ENCODE data around the gene RAD9A. TPM values are rescaled to one million over a fixed set of nuclear protein-coding genes. Genes with fewer than 3 reads are reported as not detected.
A peak's percentile ranks its signal among the peaks of the same experiment; 100 is the strongest.

Gene RAD9A
- total RNA-seq, 1 donor: 7.6 TPM

DNA sequence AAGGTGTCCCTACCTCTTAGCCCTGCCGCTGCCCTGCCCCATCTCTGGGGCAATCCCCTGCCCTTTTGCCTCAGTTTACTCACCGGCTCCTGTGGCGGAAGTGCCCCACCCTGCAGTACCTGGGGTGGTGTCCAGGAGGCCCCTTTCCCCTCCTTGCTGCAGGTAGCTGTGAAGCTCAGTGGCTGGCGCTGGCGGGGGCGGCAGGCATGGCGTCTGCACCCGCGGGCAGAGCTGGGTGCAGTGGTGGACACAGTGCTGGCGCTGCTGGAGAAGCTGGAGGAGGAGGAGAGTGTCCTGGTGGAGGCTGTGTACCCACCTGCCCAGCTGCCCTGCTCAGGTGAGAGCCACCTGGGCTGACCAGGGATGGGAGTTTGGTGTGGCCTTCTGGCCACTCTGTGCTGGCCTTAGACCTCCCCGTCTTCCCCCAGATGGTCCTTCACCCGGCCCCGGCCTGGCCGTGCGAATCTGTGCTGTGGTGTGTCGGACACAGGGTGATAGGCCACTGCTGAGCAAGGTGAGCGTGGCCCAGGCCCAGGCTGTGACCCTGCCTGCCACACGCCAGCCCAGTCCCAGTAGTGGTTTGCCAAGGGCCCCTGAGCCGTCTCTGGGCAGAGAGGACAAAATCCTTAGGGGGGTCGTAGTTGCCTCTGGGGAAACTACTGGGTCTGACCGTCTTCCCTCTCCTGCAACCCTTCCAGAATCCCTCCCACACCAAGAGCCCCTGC lies 27.7 kb downstream of the RAD9A start:
- Histone ChIP-seq H3K36me3 (ENCODE audit: insufficient read depth, low read length) (no peaks in the 10 kb centered on the region), H3K27ac (ENCODE audit: low read depth, low read length) (no peak overlapping the region), H2AFZ (ENCODE audit: low read length) (no peak overlapping the region), H3K4me2 (ENCODE audit: insufficient read depth, low read length) (no peak overlapping the region), H4K20me1 (ENCODE audit: insufficient read depth, low read length) (peaks cover 5% of the 10 kb centered on the region), H3K27me3 (ENCODE audit: insufficient read depth, low read length) (peaks cover 6% of the 10 kb centered on the region), H3K9me3 (ENCODE audit: low read depth, low read length) (no peaks in the 10 kb centered on the region), H3K79me2 (ENCODE audit: insufficient read depth, low read length) (no peaks in the 10 kb centered on the region), H3K4me3 (ENCODE audit: insufficient read depth, low read length) (no peak overlapping the region), H3K4me1 (ENCODE audit: insufficient read depth, low read length) (peaks cover 3% of the 10 kb centered on the region)
- DNase-seq (ENCODE audit: insufficient read length, low spot score, missing footprints): no peak
- TF ChIP-seq, protein P1, sequence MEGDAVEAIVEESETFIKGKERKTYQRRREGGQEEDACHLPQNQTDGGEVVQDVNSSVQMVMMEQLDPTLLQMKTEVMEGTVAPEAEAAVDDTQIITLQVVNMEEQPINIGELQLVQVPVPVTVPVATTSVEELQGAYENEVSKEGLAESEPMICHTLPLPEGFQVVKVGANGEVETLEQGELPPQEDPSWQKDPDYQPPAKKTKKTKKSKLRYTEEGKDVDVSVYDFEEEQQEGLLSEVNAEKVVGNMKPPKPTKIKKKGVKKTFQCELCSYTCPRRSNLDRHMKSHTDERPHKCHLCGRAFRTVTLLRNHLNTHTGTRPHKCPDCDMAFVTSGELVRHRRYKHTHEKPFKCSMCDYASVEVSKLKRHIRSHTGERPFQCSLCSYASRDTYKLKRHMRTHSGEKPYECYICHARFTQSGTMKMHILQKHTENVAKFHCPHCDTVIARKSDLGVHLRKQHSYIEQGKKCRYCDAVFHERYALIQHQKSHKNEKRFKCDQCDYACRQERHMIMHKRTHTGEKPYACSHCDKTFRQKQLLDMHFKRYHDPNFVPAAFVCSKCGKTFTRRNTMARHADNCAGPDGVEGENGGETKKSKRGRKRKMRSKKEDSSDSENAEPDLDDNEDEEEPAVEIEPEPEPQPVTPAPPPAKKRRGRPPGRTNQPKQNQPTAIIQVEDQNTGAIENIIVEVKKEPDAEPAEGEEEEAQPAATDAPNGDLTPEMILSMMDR (IDR thresholded peaks at IDR 0.05; ENCODE audit: extremely low read depth, low read depth, low read length): no peak

DNA sequence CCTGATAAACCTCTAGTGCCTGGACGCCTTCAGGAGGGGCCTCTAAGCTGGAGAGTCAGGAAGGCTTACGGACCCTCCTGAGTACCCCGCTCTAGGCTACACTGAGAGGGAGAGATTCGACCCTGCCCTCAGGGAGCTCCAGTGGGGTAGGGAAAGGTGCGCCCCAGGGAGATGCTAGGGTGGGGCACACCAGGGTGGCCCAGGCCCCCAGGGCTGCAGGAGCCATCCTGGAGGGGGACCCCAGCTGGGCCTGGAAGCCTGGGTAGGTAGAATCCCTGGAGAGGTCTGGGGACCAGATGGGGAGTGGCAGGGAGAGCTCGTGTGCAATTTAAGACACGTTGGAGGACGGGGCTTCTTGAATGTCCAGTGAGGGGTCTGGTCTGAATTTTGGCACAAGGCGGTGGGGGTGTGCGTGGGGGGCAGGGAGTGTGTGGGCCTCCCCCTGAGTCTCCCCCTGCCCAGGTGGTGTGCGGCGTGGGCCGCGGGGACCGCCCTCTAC lies 28.4 kb downstream of the RAD9A start:
- Histone ChIP-seq H3K36me3 (ENCODE audit: insufficient read depth, low read length) (no peaks in the 10 kb centered on the region), H3K27ac (ENCODE audit: low read depth, low read length) (no peak overlapping the region), H3K9me3 (ENCODE audit: low read depth, low read length) (no peaks in the 10 kb centered on the region), H3K27me3 (ENCODE audit: insufficient read depth, low read length) (peaks cover 1% of the 10 kb centered on the region), H3K4me1 (ENCODE audit: insufficient read depth, low read length) (peaks cover 3% of the 10 kb centered on the region), H3K4me2 (ENCODE audit: insufficient read depth, low read length) (peak overlapping the region; percentile 69), H3K4me3 (ENCODE audit: insufficient read depth, low read length) (peak overlapping the region; percentile 75), H4K20me1 (ENCODE audit: insufficient read depth, low read length) (peaks cover 5% of the 10 kb centered on the region), H3K79me2 (ENCODE audit: insufficient read depth, low read length) (no peaks in the 10 kb centered on the region), H2AFZ (ENCODE audit: low read length) (no peak overlapping the region)
- no peak for DNase-seq (ENCODE audit: insufficient read length, low spot score, missing footprints)
- TF ChIP-seq, protein P1 (IDR thresholded peaks at IDR 0.05; ENCODE audit: extremely low read depth, low read depth, low read length): no peak

DNA sequence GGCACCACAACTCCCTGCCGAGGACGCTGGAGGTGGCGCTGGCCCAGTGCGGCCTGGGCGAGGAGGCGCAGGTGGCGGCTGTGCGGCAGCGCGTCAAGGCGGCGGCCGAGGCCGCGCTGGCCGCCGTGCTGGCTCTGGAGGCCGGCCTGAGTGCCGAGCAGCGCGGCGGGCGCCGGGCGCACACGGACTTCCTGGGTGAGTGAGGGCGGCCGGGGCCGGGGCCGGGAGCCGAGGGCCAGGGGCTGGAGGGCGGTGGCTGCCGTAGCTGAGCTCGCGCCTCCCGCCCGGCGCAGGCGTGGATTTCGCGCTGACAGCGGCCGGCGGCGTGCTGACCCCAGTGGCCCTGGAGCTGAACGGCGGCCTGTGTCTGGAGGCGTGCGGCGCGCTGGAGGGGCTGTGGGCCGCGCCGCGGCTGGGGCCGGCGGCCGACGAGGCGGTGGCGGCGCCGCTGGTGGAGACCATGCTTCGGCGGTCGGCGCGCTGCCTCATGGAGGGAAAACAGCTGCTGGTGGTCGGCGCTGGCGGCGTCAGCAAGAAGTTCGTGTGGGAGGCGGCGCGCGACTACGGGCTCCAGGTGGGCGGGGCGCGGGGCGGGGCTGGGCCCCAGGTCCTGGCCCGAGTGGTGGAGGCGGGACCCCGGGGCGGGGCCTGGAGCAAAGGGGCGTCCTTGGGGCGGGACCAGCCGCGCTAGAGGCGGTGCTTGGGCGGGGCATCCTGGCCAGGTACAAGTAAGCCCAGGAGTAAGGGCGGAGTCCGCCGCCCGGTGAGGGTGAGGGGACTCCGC lies 29.1 kb downstream of the RAD9A start:
- Histone ChIP-seq H3K4me2 (ENCODE audit: insufficient read depth, low read length) (peak overlapping the region; percentile 69), H3K4me3 (ENCODE audit: insufficient read depth, low read length) (peak overlapping the region; percentile 75), H3K36me3 (ENCODE audit: insufficient read depth, low read length) (no peaks in the 10 kb centered on the region), H3K9me3 (ENCODE audit: low read depth, low read length) (no peaks in the 10 kb centered on the region), H3K27me3 (ENCODE audit: insufficient read depth, low read length) (no peaks in the 10 kb centered on the region), H3K4me1 (ENCODE audit: insufficient read depth, low read length) (peaks cover 3% of the 10 kb centered on the region), H3K79me2 (ENCODE audit: insufficient read depth, low read length) (no peaks in the 10 kb centered on the region), H2AFZ (ENCODE audit: low read length) (peak overlapping the region; percentile 71), H4K20me1 (ENCODE audit: insufficient read depth, low read length) (peaks cover 5% of the 10 kb centered on the region), H3K27ac (ENCODE audit: low read depth, low read length) (peak overlapping the region; percentile 8)
- peak; percentile 100 for DNase-seq (ENCODE audit: insufficient read length, low spot score, missing footprints)
- TF ChIP-seq, protein P1 (IDR thresholded peaks at IDR 0.05; ENCODE audit: extremely low read depth, low read depth, low read length): no peak
